ENCODE results near the gene PJA2.

DNA sequence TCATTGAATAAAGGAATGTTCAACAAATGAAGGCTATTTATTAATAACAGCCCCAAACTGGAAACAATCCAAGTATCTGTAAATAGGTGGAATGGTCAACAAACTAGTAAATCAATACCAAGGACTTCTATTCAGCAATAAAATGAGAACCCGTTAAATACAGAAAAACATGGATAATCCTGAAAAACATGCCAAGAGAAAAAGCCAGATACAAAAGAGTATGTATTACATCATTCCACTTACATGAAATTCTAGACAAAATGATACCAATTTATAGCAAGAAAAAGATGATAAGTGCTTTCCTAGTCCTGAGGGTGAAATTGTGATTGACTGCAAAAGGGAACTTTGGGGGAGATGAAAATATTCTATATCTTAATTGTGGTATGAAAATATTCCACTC, 3.1 kb downstream of the PJA2 start:
- TF ChIP-seq, protein P1, sequence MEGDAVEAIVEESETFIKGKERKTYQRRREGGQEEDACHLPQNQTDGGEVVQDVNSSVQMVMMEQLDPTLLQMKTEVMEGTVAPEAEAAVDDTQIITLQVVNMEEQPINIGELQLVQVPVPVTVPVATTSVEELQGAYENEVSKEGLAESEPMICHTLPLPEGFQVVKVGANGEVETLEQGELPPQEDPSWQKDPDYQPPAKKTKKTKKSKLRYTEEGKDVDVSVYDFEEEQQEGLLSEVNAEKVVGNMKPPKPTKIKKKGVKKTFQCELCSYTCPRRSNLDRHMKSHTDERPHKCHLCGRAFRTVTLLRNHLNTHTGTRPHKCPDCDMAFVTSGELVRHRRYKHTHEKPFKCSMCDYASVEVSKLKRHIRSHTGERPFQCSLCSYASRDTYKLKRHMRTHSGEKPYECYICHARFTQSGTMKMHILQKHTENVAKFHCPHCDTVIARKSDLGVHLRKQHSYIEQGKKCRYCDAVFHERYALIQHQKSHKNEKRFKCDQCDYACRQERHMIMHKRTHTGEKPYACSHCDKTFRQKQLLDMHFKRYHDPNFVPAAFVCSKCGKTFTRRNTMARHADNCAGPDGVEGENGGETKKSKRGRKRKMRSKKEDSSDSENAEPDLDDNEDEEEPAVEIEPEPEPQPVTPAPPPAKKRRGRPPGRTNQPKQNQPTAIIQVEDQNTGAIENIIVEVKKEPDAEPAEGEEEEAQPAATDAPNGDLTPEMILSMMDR (conservative IDR thresholded peaks at IDR 0.05; ENCODE audit: low read depth, low read length): no peak
- TF ChIP-seq EZH2 (IDR thresholded peaks at IDR 0.05; ENCODE audit: low read length, unreplicated experiment) (no peak), EZH2phosphoT487 (IDR thresholded peaks at IDR 0.05; ENCODE audit: borderline replicate concordance, low read length) (no peak)

All from PC-3 (cell line).